ENCODE measurements around the gene CRIP2.

Gene CRIP2

GRCh38 chr14:105519946-105520698 lies 45.5 kb downstream of the CRIP2 start:
- DNase-seq, result no peak
- intact Hi-C loops (cut with DNase I), result no loop called here

GRCh38 chr14:105525326-105525725 lies 50.7 kb downstream of the CRIP2 start:
- intact Hi-C loops (cut with DNase I), result no loop called here
- peak in 2 of 10 donors; percentile 47 to 49 for DNase-seq

- peak in 8 of 10 donors; percentile 22 to 95 (median 63) for DNase-seq
- intact Hi-C loops (cut with DNase I), result no loop called here
Measured at GRCh38 chr14:105525861-105526775, 51.5 kb downstream of the CRIP2 start, which contains the start of gene TMEM121. TSS of gene TMEM121 (plus strand) at chr14:105526583. CDS start at chr14:105528835, 2,252 bp downstream.

GRCh38 chr14:105526776-105527380 lies 52.3 kb downstream of the CRIP2 start:
- DNase-seq, result peak in 1 of 10 donors; percentile 82
- intact Hi-C loops (cut with DNase I), result no loop called here

- no peak for DNase-seq
- intact Hi-C loops (cut with DNase I), result no loop called here
Measured at GRCh38 chr14:105527381-105527825, 52.8 kb downstream of the CRIP2 start.

- DNase-seq, result peak; percentile 69 to 97 (median 82)
- intact Hi-C loops (cut with DNase I), result loop anchor here (1.0 kb wide), 3 partner anchors 38 to 158 kb away; no protein-coding TSS in a partner anchor
Measured at GRCh38 chr14:105527826-105528585, 53.4 kb downstream of the CRIP2 start.

- peak in 2 of 10 donors; percentile 67 to 91 for DNase-seq
- intact Hi-C loops (cut with DNase I), result loop anchor here (1.0 kb wide), 3 partner anchors 38 to 158 kb away; no protein-coding TSS in a partner anchor
Measured at GRCh38 chr14:105528586-105529318, 54.1 kb downstream of the CRIP2 start.

GRCh38 chr14:105529319-105529568 lies 54.6 kb downstream of the CRIP2 start:
- no peak for DNase-seq
- intact Hi-C loops (cut with DNase I), result no loop called here
